GM12865 (cell line): ENCODE data around the gene SCAF4.

Source experiments
- DNase-seq: peaks from one replicate; pipeline ENCODE4 v3.0.0; 2010; ENCODE audit warnings: low read depth
- H3K4me3 ChIP-seq: 2 replicates; pipeline ENCODE4 v1.5.1; 2011; ENCODE audit warnings: mild to moderate bottlenecking, low read depth, low read length, control low read depth
- CTCF ChIP-seq: IDR thresholded peaks from 2 replicates; pipeline ENCODE4 v1.5.1; 2011; ENCODE audit warnings: low read length, control low read depth, low read depth, inconsistent platforms; ENCODE audit not compliant: insufficient read depth; ENCODE audit errors: missing control alignments

The SCAF4 gene

DNA sequence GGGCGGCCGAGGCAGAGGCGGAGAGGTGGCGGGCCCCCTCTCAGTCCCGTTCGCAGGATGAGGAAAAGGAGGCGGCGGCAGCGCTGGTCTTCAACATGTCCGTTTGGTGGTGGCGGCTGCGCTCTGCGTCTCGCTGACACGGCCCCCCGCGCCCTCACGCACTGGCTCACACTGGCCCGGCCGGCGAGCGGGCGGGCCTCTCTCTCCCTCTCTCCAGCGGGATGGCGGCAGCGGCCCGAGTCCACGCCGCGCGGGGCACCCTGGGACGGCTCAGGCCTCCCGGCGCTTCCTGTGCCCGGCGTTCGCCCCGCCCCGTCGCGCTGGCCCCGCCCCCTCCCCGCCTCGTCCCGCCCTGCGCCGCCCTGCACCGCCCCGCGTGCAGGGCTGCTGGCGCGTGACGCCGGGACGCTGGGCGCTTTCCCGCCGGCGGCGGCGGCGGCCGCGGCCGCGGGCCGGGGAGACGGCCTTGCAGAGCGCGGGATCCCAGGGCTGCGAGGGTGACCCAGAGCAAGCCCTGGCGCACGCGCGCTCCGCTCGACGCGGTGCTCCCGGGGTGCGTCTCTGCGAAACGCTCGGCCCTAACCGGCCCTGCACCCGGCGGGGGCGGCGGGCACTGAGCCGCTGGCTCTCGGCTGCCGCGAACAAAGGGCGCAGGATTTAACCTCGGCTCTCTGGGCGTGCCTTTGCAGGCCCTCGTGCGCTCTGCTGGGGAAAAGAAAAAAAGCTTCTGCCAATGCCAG, at the start of gene SCAF4:
TSS of gene SCAF4 (minus strand) at position 262 of the 740 bp plus-strand sequence. CDS start 426 bp downstream, outside the sequence.
- H3K4me3 ChIP-seq: peak within 1 kb of the TSS; percentile 62
- peak; percentile 94 for DNase-seq
- TF ChIP-seq CTCF: no peak

DNA sequence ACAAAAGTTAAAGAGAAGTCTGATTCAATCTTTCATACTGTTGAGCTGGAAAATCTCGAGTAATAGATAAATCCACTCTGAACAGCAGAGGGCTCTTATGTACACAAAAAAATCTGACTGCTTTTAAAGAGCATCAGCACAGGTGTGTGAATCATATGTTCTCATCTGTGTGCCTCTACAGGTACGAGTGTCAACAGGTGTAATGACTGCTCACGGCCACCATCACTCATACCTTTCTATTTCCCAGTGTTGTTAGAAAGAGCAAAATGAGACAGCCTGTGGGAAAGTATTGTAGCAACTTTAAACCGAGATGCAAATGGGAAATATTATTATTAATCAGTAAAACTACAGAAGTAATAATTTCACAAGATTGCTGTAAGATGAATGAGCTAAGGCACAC, 49.0 kb upstream of the SCAF4 start:
- TF ChIP-seq CTCF: no peak
- DNase-seq: peak; percentile 5
- no peak overlapping the region for H3K4me3 ChIP-seq

DNA sequence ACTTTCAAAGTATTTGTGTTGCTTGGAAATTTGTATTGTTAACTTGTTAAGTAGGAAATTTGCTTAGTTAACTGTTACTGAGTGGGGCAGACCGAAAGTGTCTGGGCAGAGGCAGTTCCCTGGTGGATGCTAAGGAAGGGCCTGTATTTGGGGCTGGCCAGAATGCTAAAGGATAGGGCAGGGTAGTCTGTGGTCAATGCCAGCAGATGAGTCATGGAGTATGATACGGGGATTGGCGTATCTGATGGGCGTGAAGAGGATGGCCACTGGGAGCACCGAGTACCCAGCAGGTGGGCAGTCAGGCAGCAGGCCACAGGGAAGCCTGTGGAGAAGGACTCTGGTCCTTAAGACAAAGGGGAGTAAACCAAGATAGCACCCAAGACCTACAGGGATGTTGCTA, 46.6 kb upstream of the SCAF4 start:
- DNase-seq: no peak
- H3K4me3 ChIP-seq: no peak overlapping the region
- no peak for TF ChIP-seq CTCF

DNA sequence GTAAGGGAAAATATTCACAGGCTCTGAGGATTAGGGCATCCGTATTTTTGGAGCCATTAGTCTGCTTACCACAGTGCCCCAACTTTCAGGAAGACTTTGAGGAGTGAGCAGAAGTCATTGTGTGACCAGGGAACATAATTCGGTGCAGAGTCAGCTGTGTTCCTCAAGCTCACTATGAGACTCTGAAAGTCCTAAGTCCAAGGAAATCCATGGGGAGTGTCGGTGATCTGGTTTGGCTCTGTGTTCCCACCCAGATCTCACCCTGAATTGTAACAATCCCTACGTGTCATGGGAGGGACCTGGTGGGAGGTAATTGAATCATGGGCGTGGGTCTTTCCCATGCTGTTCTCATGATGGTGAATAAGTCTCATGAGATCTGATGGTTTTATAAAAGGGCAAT, 45.9 kb upstream of the SCAF4 start:
- no peak for TF ChIP-seq CTCF

GRCh38 chr21:31774031-31774430, 42.1 kb upstream of the SCAF4 start:
- no peak for TF ChIP-seq CTCF
- no peak overlapping the region for H3K4me3 ChIP-seq
- DNase-seq: no peak

More for the DNA sequence above, 45.9 kb upstream of the SCAF4 start:
- no peak for DNase-seq
- no peak overlapping the region for H3K4me3 ChIP-seq

- H3K4me3 ChIP-seq: no peak overlapping the region
- peak; percentile 71 for DNase-seq
- TF ChIP-seq CTCF: no peak
These were observed 41.0 kb upstream of the SCAF4 start for GRCh38 chr21:31772674-31773555.
